Cardiac fibroblast (primary cell): ENCODE results near the gene ADD1.

ENCODE experiments used
- DNase-seq, 2 donors: peaks; one replicate each; pipeline versions ENCODE4 v3.0.0 to v3.0.0-alpha.2; 2010; ENCODE audit warnings: low read depth in 2 of 2
- H3K4me3 ChIP-seq, 2 donors: replicated peaks in 1 of 2; 1 replicate in 1 of 2; 2 replicates in 1 of 2; pipeline ENCODE4 v1.5.1; 2011; ENCODE audit warnings: low read depth in 2 of 2, low read length in 2 of 2, mild to moderate bottlenecking in 2 of 2, moderate library complexity in 1 of 2
- CTCF ChIP-seq: IDR thresholded peaks from one replicate; pipeline ENCODE4 v1.5.1; 2011; ENCODE audit warnings: low read depth, mild to moderate bottlenecking, low read length, inconsistent platforms

Gene ADD1

GRCh38 chr4:2923668-2924173, 80.1 kb downstream of the ADD1 start:
- H3K4me3 ChIP-seq = no peak overlapping the region
- DNase-seq = no peak
- no peak for TF ChIP-seq CTCF

- no peak for TF ChIP-seq CTCF
- no peak for DNase-seq
- no peak overlapping the region for H3K4me3 ChIP-seq
Observed at GRCh38 chr4:2924286-2924685, 80.6 kb downstream of the ADD1 start.

GRCh38 chr4:2924765-2925301, 81.2 kb downstream of the ADD1 start:
- no peak overlapping the region for H3K4me3 ChIP-seq
- no peak for TF ChIP-seq CTCF
- no peak for DNase-seq

- TF ChIP-seq CTCF = no peak
- H3K4me3 ChIP-seq = no peak overlapping the region
Observed at GRCh38 chr4:2925496-2925895, 81.9 kb downstream of the ADD1 start.

GRCh38 chr4:2925931-2926860, 82.6 kb downstream of the ADD1 start:
- TF ChIP-seq CTCF = no peak
- no peak overlapping the region for H3K4me3 ChIP-seq
- no peak for DNase-seq

More at GRCh38 chr4:2925496-2925895, 81.9 kb downstream of the ADD1 start:
- DNase-seq = no peak

GRCh38 chr4:2927016-2927695, 83.5 kb downstream of the ADD1 start:
- no peak for DNase-seq
- no peak for TF ChIP-seq CTCF
- H3K4me3 ChIP-seq = no peak overlapping the region
